OCI-M1 (cell line): ENCODE measurements around the gene WDR77.

Source experiments
- DNase-seq: peaks from one replicate; lab custom pipeline; 2025; lab: John Stamatoyannopoulos, UW

WDR77 gene

DNA sequence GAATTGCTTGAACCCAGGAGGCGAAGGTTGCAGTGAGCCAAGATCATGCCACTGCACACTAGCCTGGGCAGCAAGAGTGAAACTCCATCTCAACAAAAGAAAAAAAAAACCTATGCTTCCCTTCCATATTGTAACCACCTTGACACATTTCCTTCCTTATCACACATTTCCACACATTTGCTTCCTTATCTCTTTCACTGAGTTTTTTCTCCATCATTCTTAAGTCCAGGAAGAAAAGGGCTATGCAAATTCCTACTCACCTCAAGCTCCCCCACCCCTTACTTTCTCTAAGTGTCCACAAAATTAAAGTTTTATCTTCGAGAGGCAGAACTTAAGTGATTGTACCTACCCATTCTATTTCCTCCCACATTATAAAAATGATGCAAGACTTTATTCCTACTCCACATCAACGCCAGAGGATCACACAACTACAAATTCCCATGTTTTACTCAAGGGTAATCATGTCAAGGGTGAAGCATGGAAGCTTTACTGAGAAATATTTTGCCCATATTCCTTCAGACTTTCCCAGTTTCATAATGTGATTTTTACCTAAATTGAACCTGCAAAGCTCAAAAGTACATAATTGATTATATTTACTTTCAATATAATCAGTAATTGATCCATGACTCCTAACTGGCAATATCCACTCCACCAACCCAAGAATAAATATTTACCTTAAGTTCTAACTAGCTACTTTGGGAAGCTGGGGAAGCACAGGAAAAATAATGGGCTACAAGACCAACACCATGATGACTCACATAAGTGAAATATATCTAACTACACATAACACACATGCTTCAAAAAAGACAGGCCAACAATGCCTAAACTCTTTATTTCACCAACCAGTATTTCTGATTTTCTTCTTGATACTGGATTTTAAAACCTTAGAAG is 9.3 kb downstream of the WDR77 start:
- no peak for DNase-seq

DNA sequence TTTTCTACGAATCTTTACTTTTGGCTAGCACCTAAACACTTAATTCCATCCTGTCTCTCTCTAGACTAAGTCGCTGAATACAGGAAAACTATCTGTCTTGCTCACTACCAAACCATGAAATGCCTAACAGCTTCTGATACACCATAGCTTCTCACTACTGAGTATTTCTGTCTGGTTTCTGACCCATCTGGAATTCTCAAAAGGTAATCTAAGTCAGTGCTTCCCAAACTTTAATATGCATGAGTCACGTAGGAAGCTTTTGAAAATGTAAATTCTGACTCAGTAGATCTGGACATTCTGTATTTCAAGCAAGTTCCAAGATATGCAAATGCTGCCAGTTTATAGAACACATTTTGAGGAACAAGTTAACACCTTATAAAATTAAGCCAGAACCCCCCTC is 12.3 kb downstream of the WDR77 start:
- DNase-seq: no peak

DNA sequence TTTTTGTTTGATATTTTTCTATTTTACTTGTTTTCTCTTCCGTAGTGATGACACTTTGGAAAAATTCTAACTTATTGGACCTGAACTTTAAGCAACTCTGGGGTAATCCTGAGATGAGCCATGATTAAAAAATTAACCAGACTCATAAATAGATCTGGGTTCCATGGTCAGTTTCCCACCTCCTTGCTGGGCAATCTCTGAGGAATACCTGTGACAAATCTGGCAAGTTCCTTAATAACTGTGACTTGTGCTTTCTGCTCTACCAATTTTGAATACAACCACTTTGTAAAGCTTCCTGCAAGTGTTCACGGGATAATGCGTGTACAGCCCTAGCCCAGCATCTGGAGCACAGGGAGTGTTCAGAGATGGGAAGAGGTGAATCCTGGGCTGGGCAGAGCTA is 24.8 kb downstream of the WDR77 start:
- DNase-seq: no peak

- peak; percentile 42 for DNase-seq
Observed at GRCh38 chr1:111422546-111423391, 26.3 kb downstream of the WDR77 start.

- DNase-seq: no peak
Observed at GRCh38 chr1:111420377-111420776, 28.7 kb downstream of the WDR77 start.

DNA sequence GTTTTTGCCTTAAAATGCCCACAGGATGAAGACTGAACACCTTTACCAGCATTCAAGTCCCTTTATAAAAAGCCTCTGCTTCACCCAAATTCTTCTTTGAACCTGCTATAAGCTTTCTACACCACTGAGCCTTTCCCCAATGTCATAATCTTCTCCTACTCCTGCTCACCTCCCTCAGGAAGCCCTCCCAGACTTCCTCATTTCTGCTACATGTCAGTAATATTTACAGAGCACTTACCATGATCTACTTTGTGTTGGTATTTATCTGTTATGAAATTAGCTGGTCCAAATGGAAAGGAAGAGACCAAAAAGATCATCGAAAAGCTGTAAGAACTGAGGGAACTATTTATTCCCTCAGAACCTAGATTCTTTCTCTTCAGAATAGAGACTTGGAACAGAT is 30.0 kb downstream of the WDR77 start:
- no peak for DNase-seq

DNA sequence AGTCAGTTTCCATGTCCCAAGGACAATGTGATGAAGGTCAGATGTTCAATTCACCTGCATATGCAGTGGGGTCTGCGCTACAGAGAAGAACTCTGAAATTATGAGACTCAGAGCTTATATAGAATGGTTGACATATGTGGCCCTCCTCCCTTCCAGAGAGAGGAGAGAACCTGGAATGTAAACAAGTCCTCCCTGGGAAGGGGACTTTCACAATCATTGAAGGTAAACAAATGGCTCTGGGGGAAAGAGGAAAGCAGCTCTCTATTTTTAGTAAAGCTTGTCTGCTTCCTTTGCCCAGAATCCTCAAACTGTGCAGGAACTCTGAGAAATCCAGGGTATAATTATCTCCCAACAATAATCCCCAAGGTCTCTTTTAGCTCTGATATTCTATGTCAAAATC is 31.3 kb downstream of the WDR77 start:
- no peak for DNase-seq

DNA sequence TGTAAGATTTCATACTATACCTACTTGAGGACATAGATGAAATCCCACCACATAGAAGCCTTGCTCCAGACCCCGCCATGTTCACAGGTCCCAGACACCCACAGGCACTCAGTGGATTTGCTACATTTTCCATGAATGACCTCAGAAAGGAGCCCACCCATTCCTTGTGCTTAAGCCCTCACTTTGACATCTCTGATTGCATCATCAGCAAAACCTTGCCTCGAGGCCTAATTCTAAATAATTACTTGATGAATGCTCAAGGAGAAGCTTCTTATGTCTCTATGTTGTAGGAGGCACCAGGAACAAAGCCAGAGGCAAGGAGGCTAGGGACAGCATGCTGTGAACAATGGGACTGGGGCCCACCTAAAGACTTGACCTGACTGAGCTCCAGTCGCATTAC is 33.6 kb downstream of the WDR77 start:
- no peak for DNase-seq

DNA sequence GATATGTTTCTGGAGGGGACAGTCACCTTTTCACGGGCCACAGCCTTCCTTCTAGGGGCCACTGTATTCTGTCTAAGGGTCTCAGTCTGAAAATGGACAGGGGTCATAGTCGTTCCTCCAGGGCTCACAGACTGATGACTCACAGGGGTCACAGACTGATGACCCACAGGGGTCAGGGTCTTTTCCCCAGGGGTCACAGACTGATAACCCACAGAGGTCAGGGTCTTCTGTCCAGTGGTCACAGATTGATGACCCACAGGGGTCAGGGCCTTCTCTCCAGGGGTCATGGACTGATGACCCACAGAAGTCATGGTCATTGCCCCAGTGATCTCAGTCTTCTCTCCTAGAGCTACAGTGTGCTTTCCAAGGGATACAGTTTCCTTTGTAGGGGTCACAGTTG is 34.3 kb downstream of the WDR77 start:
- no peak for DNase-seq

DNA sequence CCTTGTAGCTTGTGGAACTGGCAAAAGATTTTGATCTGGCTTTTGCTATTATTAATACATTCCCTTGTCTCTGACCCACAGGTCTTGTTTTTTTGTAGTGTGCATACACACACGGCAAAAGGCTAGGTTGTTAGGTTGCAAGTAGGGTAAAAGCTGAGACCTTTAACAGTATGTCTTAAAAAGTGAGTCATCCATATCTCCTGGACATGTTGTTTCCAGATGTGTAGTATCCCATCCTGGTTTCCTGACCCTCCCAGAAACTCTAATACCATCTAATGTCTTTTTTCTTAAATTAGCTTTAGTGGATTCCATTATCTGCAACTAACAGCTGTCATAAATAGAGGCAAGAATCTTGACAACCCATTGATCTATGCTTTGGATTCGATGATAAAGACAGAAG is 36.2 kb downstream of the WDR77 start:
- DNase-seq: no peak

GRCh38 chr1:111407301-111407700 is 41.8 kb downstream of the WDR77 start:
- DNase-seq: no peak

- DNase-seq: no peak
Observed at GRCh38 chr1:111406321-111406768, 42.7 kb downstream of the WDR77 start.

- no peak for DNase-seq
Observed at GRCh38 chr1:111404588-111404987, 44.5 kb downstream of the WDR77 start.

DNA sequence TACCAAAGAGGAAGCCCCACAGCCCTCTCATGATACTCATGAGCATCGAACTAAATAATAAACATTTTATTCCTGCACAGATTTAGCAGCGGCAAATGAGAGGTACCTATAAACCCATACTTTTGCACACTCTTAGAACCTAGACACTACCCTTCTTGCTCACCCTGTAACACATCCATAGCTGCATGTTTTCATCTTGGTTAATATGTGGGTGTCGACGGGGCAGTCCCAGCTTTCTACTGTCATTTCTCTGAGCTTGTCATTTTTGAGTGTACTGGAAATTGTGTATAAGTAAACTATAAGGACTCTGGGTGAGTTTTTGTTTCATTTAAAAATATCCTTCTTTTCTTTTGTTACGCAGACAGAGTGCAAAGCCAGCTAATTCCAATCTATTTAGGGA is 47.0 kb downstream of the WDR77 start:
- DNase-seq: no peak

- peak; percentile 74 for DNase-seq
Observed at GRCh38 chr1:111399792-111400610, 49.1 kb downstream of the WDR77 start.

DNA sequence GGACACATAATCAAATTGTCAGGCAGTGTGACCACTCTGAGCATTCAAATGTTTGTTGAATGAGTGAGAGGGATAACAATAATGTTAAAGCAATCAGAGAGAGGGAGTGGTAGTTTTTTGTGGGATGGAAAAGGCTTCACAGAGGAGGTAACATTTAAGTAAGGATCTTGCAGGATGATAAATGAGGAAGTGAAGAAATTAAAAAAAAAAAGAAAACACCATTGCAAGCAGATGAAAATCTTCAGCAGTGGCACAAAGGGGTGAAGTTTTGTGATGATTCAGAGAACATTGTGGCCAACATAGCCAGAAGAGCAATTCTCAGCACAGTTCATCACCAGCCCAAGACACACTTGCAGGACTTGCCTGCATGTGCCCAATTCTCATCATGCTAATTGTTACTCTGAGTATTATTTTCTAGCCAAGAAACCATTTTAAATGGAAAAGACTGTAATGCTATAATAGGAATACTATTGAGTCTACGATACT is 56.6 kb downstream of the WDR77 start:
- no peak for DNase-seq

- no peak for DNase-seq
Observed at GRCh38 chr1:111392042-111392441, 57.0 kb downstream of the WDR77 start.
